Esophagus muscularis mucosa (tissue), 2 donors: ENCODE data around the gene B4GALT6.

Experiments
- POLR2A ChIP-seq: fragments of 450-650 bp; IDR thresholded peaks from one replicate; pipeline ENCODE4 v1.6.1; 2017; ENCODE audit warnings: antibody characterized with exemption, moderate library complexity, mild to moderate bottlenecking, low read depth
- POLR2AphosphoS5 ChIP-seq, 2 donors: sonication (generic); formaldehyde crosslinking; IDR thresholded peaks; one replicate each; pipeline ENCODE4 v1.6.1; 2017; ENCODE audit warnings: antibody characterized with exemption in 2 of 2

DNA sequence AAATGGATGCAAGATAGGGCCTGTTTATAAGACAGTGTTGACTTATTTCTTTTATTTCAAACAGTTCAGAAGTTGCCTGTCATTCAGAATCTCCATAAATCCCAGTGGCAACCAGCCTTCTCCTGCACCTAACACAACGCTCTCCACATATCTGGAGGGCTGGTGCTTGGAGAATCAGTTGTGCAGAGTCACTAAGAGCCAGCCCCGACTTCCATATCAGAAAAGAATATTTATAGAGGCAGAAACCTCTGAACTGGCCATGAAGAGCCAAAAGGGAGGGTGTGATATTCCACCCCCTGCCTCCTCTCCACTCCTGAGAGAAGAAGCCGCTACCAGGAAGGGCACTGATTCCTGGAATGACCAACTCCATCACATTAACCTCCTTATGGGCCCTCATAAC, 34.0 kb upstream of the B4GALT6 start:
- no peak for TF ChIP-seq POLR2A
- no peak for TF ChIP-seq POLR2AphosphoS5 (IDR thresholded peaks at IDR 0.05)
